PC-3 (cell line): ENCODE results near the gene NCOA1. TPM values are rescaled to one million over a fixed set of nuclear protein-coding genes. Genes with fewer than 3 reads are reported as not detected.

Source experiments
- ATAC-seq: fragments of 200-7000 bp; cut with Tn5 transposase; 2 replicates; pipeline ENCODE4 v1.9.1; 2020; ENCODE audit warnings: mild to moderate bottlenecking, moderate library complexity
- BruUV-seq: library from RNA; stranded (reverse); fragments of 400-500 nt; replicated peaks from 2 replicates; lab custom pipeline; 2021; lab: Mats Ljungman, UMichigan
- CTCF ChIA-PET: fragments of 300-600 bp; sonication (Branson Sonifier 250); formaldehyde crosslinking; loops from one replicate; lab custom pipeline; 2022; ENCODE audit warnings: antibody characterized with exemption; lab: Charles Lee
- POLR2A ChIA-PET: fragments of 300-600 bp; sonication (Branson Sonifier 250); formaldehyde crosslinking; loops from one replicate; lab custom pipeline; 2022; ENCODE audit warnings: antibody characterized with exemption; ENCODE audit not compliant: unreplicated experiment; lab: Charles Lee
- DNase-seq: peaks from one replicate; pipeline ENCODE4 v3.0.0-alpha.2; 2015
- H2AFZ ChIP-seq: fragments of 300-600 bp; sonication (generic); 2 replicates; pipeline ENCODE4 v1.6.0; 2016; ENCODE audit warnings: antibody characterized with exemption, low read length
- H3F3A ChIP-seq: fragments of 300-600 bp; sonication (generic); one replicate; pipeline ENCODE4 v1.6.0; 2017; ENCODE audit warnings: antibody characterized with exemption, low read length, control low read depth, mild to moderate bottlenecking; ENCODE audit not compliant: unreplicated experiment
- H3K27ac ChIP-seq: fragments of 300-600 bp; sonication (generic); 2 replicates; pipeline ENCODE4 v1.5.1; 2016; ENCODE audit warnings: mild to moderate bottlenecking, low read length
- H3K27me3 ChIP-seq: fragments of 300-600 bp; sonication (generic); 2 replicates; pipeline ENCODE4 v1.6.1; 2016; ENCODE audit warnings: low read length, mixed read lengths
- H3K36me3 ChIP-seq: fragments of 300-600 bp; sonication (generic); 2 replicates; pipeline ENCODE4 v1.6.1; 2016; ENCODE audit warnings: low read depth, mixed run types, low read length, mixed read lengths
- H3K4me1 ChIP-seq: fragments of 300-600 bp; sonication (generic); 2 replicates; pipeline ENCODE4 v1.5.1; 2016; ENCODE audit warnings: low read length; ENCODE audit not compliant: insufficient read depth
- H3K4me2 ChIP-seq: fragments of 300-600 bp; sonication (generic); 2 replicates; pipeline ENCODE4 v1.6.0; 2016; ENCODE audit warnings: low read length
- H3K4me3 ChIP-seq: fragments of 300-600 bp; sonication (generic); 2 replicates; pipeline ENCODE4 v1.5.1; 2016; ENCODE audit warnings: mild to moderate bottlenecking, low read length, mixed read lengths
- H3K79me2 ChIP-seq: fragments of 300-600 bp; sonication (generic); 2 replicates; pipeline ENCODE4 v1.6.1; 2017; ENCODE audit warnings: low read length, mixed read lengths
- H3K9ac ChIP-seq: fragments of 300-600 bp; sonication (generic); 2 replicates; pipeline ENCODE4 v1.6.0; 2016; ENCODE audit warnings: mild to moderate bottlenecking, low read length
- H3K9me2 ChIP-seq: fragments of 300-600 bp; sonication (generic); replicated peaks from 2 replicates; pipeline ENCODE4 v1.6.1; 2016; ENCODE audit warnings: mixed run types, low read length, mixed read lengths
- H3K9me3 ChIP-seq: fragments of 300-600 bp; sonication (generic); 2 replicates; pipeline ENCODE4 v1.6.1; 2016; ENCODE audit warnings: low read length, mixed read lengths
- H4K20me1 ChIP-seq: fragments of 300-600 bp; sonication (generic); 2 replicates; pipeline ENCODE4 v1.6.1; 2016; ENCODE audit warnings: low read length, mixed read lengths
- EZH2 ChIP-seq: fragments of 300-600 bp; sonication (generic); IDR thresholded peaks from one replicate; pipeline ENCODE4 v1.6.1; 2017; ENCODE audit warnings: antibody characterized with exemption, mild to moderate bottlenecking, low read length; ENCODE audit not compliant: unreplicated experiment
- EZH2phosphoT487 ChIP-seq: fragments of 300-600 bp; sonication (generic); IDR thresholded peaks from 2 replicates; pipeline ENCODE4 v1.6.1; 2018; ENCODE audit warnings: mild to moderate bottlenecking, antibody characterized with exemption, low read length, borderline replicate concordance
- intact Hi-C: fragments of 100-400 bp; cut with micrococcal nuclease; formaldehyde crosslinking; loops from 2 replicates; pipeline ENCODE4 v1.9.0; 2023
- total RNA-seq: library from RNA; depleted of rRNA; stranded (reverse); fragments of >200 nt; gene quantifications from 2 replicates; pipeline ENCODE4 v1.2.3, GENCODE V29; 2014
- TF ChIP-seq, protein P1 (sequence below): fragments of 300-600 bp; sonication (generic); conservative IDR thresholded peaks from 2 replicates; pipeline ENCODE4 v1.5.1; 2017; ENCODE audit warnings: antibody characterized with exemption, low read depth, mild to moderate bottlenecking, low read length

Gene NCOA1
- total RNA-seq, 1 experiment from 2014 or later = 7.5 TPM

DNA sequence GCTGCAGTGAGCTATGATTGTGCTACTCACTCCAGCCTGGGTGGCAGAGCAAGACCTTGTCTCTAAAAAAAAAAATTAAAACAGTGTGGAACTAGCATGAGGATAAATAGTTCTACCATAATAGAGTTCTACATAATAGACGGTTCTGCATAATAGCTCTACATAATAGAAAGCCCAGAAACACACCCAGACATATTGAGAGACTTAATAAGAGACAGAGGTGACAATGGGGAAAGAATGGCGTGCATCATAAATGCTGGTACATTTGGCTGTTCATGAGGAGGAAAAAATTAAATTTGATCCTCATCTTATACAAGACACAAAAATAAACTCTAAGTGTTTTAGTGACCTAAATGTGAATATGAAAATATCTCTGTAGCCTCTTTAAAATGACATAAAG lies 243.7 kb downstream of the NCOA1 start:
- H2AFZ ChIP-seq = no peak overlapping the region
- no TSS peak for BruUV-seq
- ATAC-seq = 0 out of 2 replicates have a peak, but pooled peaks have one; percentile 15
- no peaks in the 10 kb centered on the region for H4K20me1 ChIP-seq
- H3K9ac ChIP-seq = no peak overlapping the region
- H3K9me2 ChIP-seq = no peaks in the 10 kb centered on the region
- peaks cover 10% of the 10 kb centered on the region; the same call in 1 of the 2 replicates for H3K4me1 ChIP-seq
- H3K36me3 ChIP-seq = no peaks in the 10 kb centered on the region
- TF ChIP-seq EZH2 (no peak), EZH2phosphoT487 (no peak)
- TF ChIP-seq, protein P1, sequence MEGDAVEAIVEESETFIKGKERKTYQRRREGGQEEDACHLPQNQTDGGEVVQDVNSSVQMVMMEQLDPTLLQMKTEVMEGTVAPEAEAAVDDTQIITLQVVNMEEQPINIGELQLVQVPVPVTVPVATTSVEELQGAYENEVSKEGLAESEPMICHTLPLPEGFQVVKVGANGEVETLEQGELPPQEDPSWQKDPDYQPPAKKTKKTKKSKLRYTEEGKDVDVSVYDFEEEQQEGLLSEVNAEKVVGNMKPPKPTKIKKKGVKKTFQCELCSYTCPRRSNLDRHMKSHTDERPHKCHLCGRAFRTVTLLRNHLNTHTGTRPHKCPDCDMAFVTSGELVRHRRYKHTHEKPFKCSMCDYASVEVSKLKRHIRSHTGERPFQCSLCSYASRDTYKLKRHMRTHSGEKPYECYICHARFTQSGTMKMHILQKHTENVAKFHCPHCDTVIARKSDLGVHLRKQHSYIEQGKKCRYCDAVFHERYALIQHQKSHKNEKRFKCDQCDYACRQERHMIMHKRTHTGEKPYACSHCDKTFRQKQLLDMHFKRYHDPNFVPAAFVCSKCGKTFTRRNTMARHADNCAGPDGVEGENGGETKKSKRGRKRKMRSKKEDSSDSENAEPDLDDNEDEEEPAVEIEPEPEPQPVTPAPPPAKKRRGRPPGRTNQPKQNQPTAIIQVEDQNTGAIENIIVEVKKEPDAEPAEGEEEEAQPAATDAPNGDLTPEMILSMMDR = no peak
- no peaks in the 10 kb centered on the region for H3F3A ChIP-seq
- CTCF ChIA-PET = no interaction called here
- H3K4me2 ChIP-seq = no peak overlapping the region
- no peaks in the 10 kb centered on the region for H3K79me2 ChIP-seq
- intact Hi-C loops = no loop called here
- H3K27me3 ChIP-seq = no peaks in the 10 kb centered on the region
- POLR2A ChIA-PET = no interaction called here
- H3K9me3 ChIP-seq = no peaks in the 10 kb centered on the region
- no peak for DNase-seq
- no peak overlapping the region for H3K4me3 ChIP-seq
- H3K27ac ChIP-seq = no peak overlapping the region

DNA sequence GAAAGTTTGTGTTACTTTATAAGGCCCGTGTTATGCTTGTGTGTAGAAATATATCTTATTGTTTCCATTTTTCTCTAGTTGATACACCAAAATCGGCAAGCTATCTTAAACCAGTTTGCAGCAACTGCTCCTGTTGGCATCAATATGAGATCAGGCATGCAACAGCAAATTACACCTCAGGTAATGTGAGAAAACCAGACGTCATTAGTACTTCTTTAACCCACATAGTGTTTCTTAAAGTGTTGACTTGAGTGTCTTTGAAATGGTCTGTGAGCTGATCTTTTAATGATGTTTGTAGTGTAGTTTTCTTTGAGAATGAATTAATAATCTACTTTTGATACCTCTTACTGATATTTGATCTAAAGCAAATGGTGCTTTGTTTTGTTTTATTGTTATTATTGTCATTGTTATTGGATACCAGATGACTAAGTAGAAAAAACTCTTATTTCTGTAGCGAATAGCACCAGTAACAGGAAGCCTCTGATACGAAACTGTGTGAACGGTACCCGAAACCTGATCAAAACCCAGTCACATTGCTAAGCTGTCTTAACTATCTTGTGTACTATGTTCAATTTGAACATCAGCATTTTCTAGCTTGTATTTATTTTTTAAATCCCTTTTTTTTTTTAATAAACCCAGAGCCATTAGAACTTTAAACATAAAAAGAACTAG lies 248.4 kb downstream of the NCOA1 start:
- no peaks in the 10 kb centered on the region for H3K79me2 ChIP-seq
- H3K9me3 ChIP-seq = no peaks in the 10 kb centered on the region
- TF ChIP-seq, protein P1 = no peak
- no peak overlapping the region for H3K4me3 ChIP-seq
- no peaks in the 10 kb centered on the region for H3F3A ChIP-seq
- no peak for ATAC-seq
- H3K4me2 ChIP-seq = no peak overlapping the region
- CTCF ChIA-PET = no interaction called here
- peak; percentile 19 for DNase-seq
- H3K9ac ChIP-seq = no peak overlapping the region
- peaks cover 7% of the 10 kb centered on the region; the same call in 1 of the 2 replicates for H3K4me1 ChIP-seq
- no peaks in the 10 kb centered on the region for H3K36me3 ChIP-seq
- H2AFZ ChIP-seq = no peak overlapping the region
- H3K27me3 ChIP-seq = no peaks in the 10 kb centered on the region
- no peak overlapping the region for H3K27ac ChIP-seq
- no peaks in the 10 kb centered on the region for H3K9me2 ChIP-seq
- H4K20me1 ChIP-seq = no peaks in the 10 kb centered on the region
- POLR2A ChIA-PET = no interaction called here
- intact Hi-C loops = no loop called here
- BruUV-seq = no TSS peak

DNA sequence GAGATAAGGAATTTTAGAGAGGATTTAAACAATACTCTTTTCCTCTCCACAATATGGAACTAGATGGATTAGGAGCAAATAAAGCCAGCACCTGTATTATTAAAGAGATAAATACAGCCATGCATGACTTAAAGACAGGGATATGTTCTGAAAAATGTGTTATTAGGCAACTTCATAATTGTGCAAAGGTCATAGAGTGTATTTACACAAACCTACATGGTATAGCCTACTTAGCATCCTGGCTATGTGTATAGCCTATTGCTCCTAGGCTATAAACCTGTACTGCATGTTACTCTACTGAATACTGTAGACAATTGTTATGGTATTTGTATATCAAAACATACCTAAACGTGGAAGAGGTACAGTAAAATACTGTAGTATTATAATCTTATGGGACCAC lies 249.1 kb downstream of the NCOA1 start:
- Histone ChIP-seq H3K9me3 (no peaks in the 10 kb centered on the region), H3K27me3 (no peaks in the 10 kb centered on the region), H4K20me1 (no peaks in the 10 kb centered on the region), H3K4me2 (no peak overlapping the region), H3K4me3 (no peak overlapping the region), H3K4me1 (peaks cover 7% of the 10 kb centered on the region; the same call in 1 of the 2 replicates), H3F3A (no peaks in the 10 kb centered on the region), H3K9me2 (no peaks in the 10 kb centered on the region), H3K9ac (no peak overlapping the region), H2AFZ (no peak overlapping the region), H3K79me2 (no peaks in the 10 kb centered on the region), H3K36me3 (no peaks in the 10 kb centered on the region), H3K27ac (no peak overlapping the region)
- ATAC-seq = no peak
- TF ChIP-seq, protein P1 = no peak
- TF ChIP-seq EZH2phosphoT487 (no peak), EZH2 (no peak)
- no TSS peak for BruUV-seq
- intact Hi-C loops = no loop called here
- CTCF ChIA-PET = no interaction called here
- DNase-seq = no peak
- POLR2A ChIA-PET = no interaction called here
